SK-N-SH (cell line): ENCODE measurements around the gene CA10. TPM values are rescaled to one million over a fixed set of nuclear protein-coding genes. Genes with fewer than 3 reads are reported as not detected.

Experiments used
- CTCF ChIA-PET: fragments of 300-600, 350-600 bp; formaldehyde crosslinking; extraction: SDS; loops from one replicate; lab custom pipeline; 2021; lab: Yijun Ruan, JAX
- POLR2A ChIA-PET: fragments of 350-600 bp; sonication (Branson Sonifier 250); formaldehyde crosslinking; extraction: SDS; loops from one replicate; lab custom pipeline; 2020; ENCODE audit warnings: antibody characterized with exemption, inconsistent platforms; lab: Yijun Ruan, JAX
- DNase-seq: peaks from one replicate; pipeline ENCODE4 v3.0.0; 2012
- H2AFZ ChIP-seq: fragments of 200-600 bp; sonication (generic); 2 replicates; pipeline ENCODE4 v1.8.1; 2016; ENCODE audit warnings: antibody characterized with exemption, mild to moderate bottlenecking, low read depth
- H3F3A ChIP-seq: fragments of 200-600 bp; sonication (generic); replicated peaks from 2 replicates; pipeline ENCODE3; 2016; ENCODE audit warnings: antibody characterized with exemption, mild to moderate bottlenecking; ENCODE audit not compliant: insufficient read depth
- H3K27ac ChIP-seq, 2 experiments: fragments of 200-500 bp in 1 of 2; fragments of 200-600 bp in 1 of 2; sonication (Bioruptor generic) in 1 of 2; sonication (generic), shearing (Covaris generic) in 1 of 2; 2 replicates each; pipeline versions ENCODE4 v1.5.1 to v1.6.1; 2014 to 2016; ENCODE audit warnings: low read depth in 2 of 2, inconsistent platforms in 1 of 2, low read length in 1 of 2, mild to moderate bottlenecking in 1 of 2, mixed read lengths in 1 of 2
- H3K27me3 ChIP-seq: fragments of 200-600 bp; sonication (generic), shearing (Covaris generic); 2 replicates; pipeline ENCODE4 v1.6.1; 2016; ENCODE audit warnings: mixed run types; ENCODE audit not compliant: insufficient read depth
- H3K36me3 ChIP-seq, 2 experiments: fragments of 200-500 bp in 1 of 2; fragments of 200-600 bp in 1 of 2; sonication (Bioruptor generic) in 1 of 2; sonication (generic) in 1 of 2; replicated peaks in 1 of 2; 2 replicates each; pipeline versions ENCODE3 to v1.5.1; 2014 to 2016; ENCODE audit warnings: low read length in 1 of 2, mild to moderate bottlenecking in 1 of 2; ENCODE audit not compliant: insufficient read depth in 2 of 2, control insufficient read depth in 1 of 2
- H3K4me1 ChIP-seq, 2 experiments: fragments of 200-500 bp in 1 of 2; fragments of 200-600 bp in 1 of 2; sonication (Bioruptor generic) in 1 of 2; sonication (generic), shearing (Covaris generic) in 1 of 2; 2 replicates each; pipeline versions ENCODE4 v1.5.1 to v1.6.1; 2014 to 2016; ENCODE audit warnings: low read depth in 1 of 2, low read length in 1 of 2, mixed run types in 1 of 2; ENCODE audit not compliant: insufficient read depth in 2 of 2, control insufficient read depth in 1 of 2
- H3K4me2 ChIP-seq: fragments of 200-600 bp; sonication (generic), shearing (Covaris generic); 2 replicates; pipeline ENCODE4 v1.6.1; 2017; ENCODE audit warnings: mixed run types
- H3K4me3 ChIP-seq, 2 experiments: fragments of 200-500 bp in 1 of 2; fragments of 200-600 bp in 1 of 2; sonication (Bioruptor generic) in 1 of 2; sonication (generic), shearing (Covaris generic) in 1 of 2; 2 replicates each; pipeline versions ENCODE4 v1.5.1 to v1.8.1; 2014 to 2016; ENCODE audit warnings: low read depth in 2 of 2, inconsistent platforms in 1 of 2, low read length in 1 of 2, mild to moderate bottlenecking in 1 of 2, mixed read lengths in 1 of 2, moderate library complexity in 1 of 2
- H3K79me2 ChIP-seq: fragments of 200-600 bp; sonication (generic); 2 replicates; pipeline ENCODE4 v1.8.1; 2017; ENCODE audit warnings: mild to moderate bottlenecking; ENCODE audit not compliant: insufficient read depth
- H3K9ac ChIP-seq: fragments of 200-600 bp; sonication (generic); 2 replicates; pipeline ENCODE4 v1.6.1; 2017; ENCODE audit warnings: mixed run types
- H3K9me2 ChIP-seq: fragments of 200-600 bp; sonication (generic); 2 replicates; pipeline ENCODE4 v1.6.1; 2017; ENCODE audit warnings: mixed run types
- H3K9me3 ChIP-seq: fragments of 200-600 bp; sonication (generic); 2 replicates; pipeline ENCODE4 v1.6.1; 2017; ENCODE audit warnings: mixed run types, mild to moderate bottlenecking, moderate library complexity
- H4K20me1 ChIP-seq: fragments of 200-600 bp; sonication (generic); 2 replicates; pipeline ENCODE4 v1.6.1; 2017; ENCODE audit warnings: mild to moderate bottlenecking, mixed run types; ENCODE audit not compliant: insufficient read depth
- CTCF ChIP-seq: fragments of 200-600 bp; sonication (generic); IDR thresholded peaks from 2 replicates; pipeline ENCODE4 v1.6.1; 2017; ENCODE audit warnings: antibody characterized with exemption, mild to moderate bottlenecking, moderate library complexity
- EP300 ChIP-seq, 2 experiments: IDR thresholded peaks; 2 replicates each; pipeline versions ENCODE4 v1.4.0 to v1.6.1; 2012; ENCODE audit warnings: borderline replicate concordance in 1 of 2, low read depth in 1 of 2, low read length in 1 of 2
- EZH2phosphoT487 ChIP-seq: fragments of 200-600 bp; sonication (generic); IDR thresholded peaks from 2 replicates; pipeline ENCODE4 v1.6.1; 2017; ENCODE audit warnings: low read depth, mixed run types, mild to moderate bottlenecking, antibody characterized with exemption, moderate library complexity, borderline replicate concordance
- FOSL2 ChIP-seq: IDR thresholded peaks from 2 replicates; pipeline ENCODE4 v1.4.0; 2012; ENCODE audit warnings: low read depth, mild to moderate bottlenecking, moderate library complexity, borderline replicate concordance
- FOXJ3 ChIP-seq: sonication (generic); formaldehyde crosslinking; IDR thresholded peaks from 2 replicates; pipeline ENCODE4 v1.5.1; 2020; ENCODE audit warnings: mild to moderate bottlenecking, missing genetic modification reagents
- IRF3 ChIP-seq: fragments of 150-350 bp; IDR thresholded peaks from 2 replicates; pipeline ENCODE4 v1.6.1; 2016; ENCODE audit warnings: mild to moderate bottlenecking, low read depth, low read length
- MEF2A ChIP-seq: IDR thresholded peaks from 2 replicates; pipeline ENCODE4 v1.4.0; 2012; ENCODE audit warnings: low read depth, borderline replicate concordance
- POLR2AphosphoS5 ChIP-seq: IDR thresholded peaks from 2 replicates; pipeline ENCODE4 v1.6.1; 2012; ENCODE audit warnings: low read depth, low read length
- RCOR1 ChIP-seq: fragments of 150-350 bp; IDR thresholded peaks from 2 replicates; pipeline ENCODE4 v1.6.1; 2017; ENCODE audit warnings: antibody characterized with exemption, low read length
- REST ChIP-seq: IDR thresholded peaks from 2 replicates; pipeline ENCODE4 v1.6.1; 2012; ENCODE audit warnings: mild to moderate bottlenecking, low read depth, low read length, moderate library complexity
- RXRA ChIP-seq: IDR thresholded peaks from 2 replicates; pipeline ENCODE4 v1.4.0; 2012; ENCODE audit warnings: low read depth, mild to moderate bottlenecking, borderline replicate concordance
- SMC3 ChIP-seq: IDR thresholded peaks from 2 replicates; pipeline ENCODE4 v1.6.1; 2012; ENCODE audit warnings: low read depth, low read length, improper control_type of control experiment
- TCF12 ChIP-seq: IDR thresholded peaks from 2 replicates; pipeline ENCODE4 v1.4.0; 2012
- TEAD4 ChIP-seq: IDR thresholded peaks from 2 replicates; pipeline ENCODE4 v1.4.0; 2012; ENCODE audit warnings: mild to moderate bottlenecking, borderline replicate concordance; ENCODE audit not compliant: insufficient read depth
- USF2 ChIP-seq: fragments of 150-350 bp; IDR thresholded peaks from 2 replicates; pipeline ENCODE4 v1.6.1; 2017; ENCODE audit warnings: antibody characterized with exemption, low read length, low read depth, borderline replicate concordance
- YY1 ChIP-seq: IDR thresholded peaks from 2 replicates; pipeline ENCODE4 v1.4.0; 2012; ENCODE audit warnings: low read depth, mild to moderate bottlenecking
- WGBS: methylation state at CpG from one replicate; pipeline ENCODE4 v1.1.6; 2017; ENCODE audit warnings: low lambda C conversion rate; 5-methylcytosine and 5-hydroxymethylcytosine counted together
- polyA plus RNA-seq, 3 experiments: library from polyadenylated mRNA; depleted of rRNA; stranded (reverse); fragments of >200 nt; gene quantifications; 2 replicates each; pipeline ENCODE4 v1.2.3, GENCODE V29; 2012

The CA10 gene
- polyA plus RNA-seq, 1 of the 3 experiments (the other 2 are of a cell fraction), result not detected

- peak; percentile 33 for DNase-seq
- H3K4me3 ChIP-seq, result no peak overlapping the region
These were observed 356.0 kb downstream of the CA10 start for GRCh38 chr17:51802544-51802943.

More at GRCh38 chr17:51802544-51802943, 356.0 kb downstream of the CA10 start:
- Histone ChIP-seq H3K27me3 (no peaks in the 10 kb centered on the region), H4K20me1 (no peaks in the 10 kb centered on the region), H2AFZ (no peak overlapping the region), H3K9me2 (no peaks in the 10 kb centered on the region), H3K36me3 (no peaks in the 10 kb centered on the region), H3K9ac (no peak overlapping the region), H3K4me1 (peaks cover 0 to 5% of the 10 kb centered on the region in 2 experiments; a peak in 2 of 4 replicates), H3K9me3 (peaks cover 3% of the 10 kb centered on the region; the same call in 1 of the 2 replicates), H3F3A (no peaks in the 10 kb centered on the region), H3K4me2 (no peak overlapping the region), H3K27ac (peak overlapping the region in 1 of 2 experiments; percentile 36; a peak in 2 of 4 replicates), H3K79me2 (no peaks in the 10 kb centered on the region)
- ChIA-PET CTCF (interaction anchor here (0.6 to 4.2 kb wide), 5 partner anchors 10 to 399 kb away, joined by 3 to 14 read pairs (median 3); no protein-coding TSS in a partner anchor), POLR2A (no interaction called here)
- TF ChIP-seq RXRA (no peak), EZH2phosphoT487 (no peak), POLR2AphosphoS5 (no peak), MEF2A (no peak), TEAD4 (no peak), CTCF (no peak), IRF3 (no peak), FOXJ3 (CRISPR knock-in tag) (no peak), FOSL2 (no peak), REST (no peak), USF2 (no peak), YY1 (no peak), EP300 (IDR thresholded peaks at IDR 0.05; ENCODE audit: borderline replicate concordance in 1 of 2, low read depth in 1 of 2, low read length in 1 of 2) (no peak), TCF12 (no peak), RCOR1 (no peak), SMC3 (no peak)
- 5% methylated on average over 1 of the region's 1 CpG for WGBS
